Fibroblast of pulmonary artery (primary cell): ENCODE results near the gene OR8D4.

Source experiments
- DNase-seq: peaks from one replicate; pipeline ENCODE4 v3.0.0-alpha.2; 2010; ENCODE audit warnings: low read depth
- H3K4me3 ChIP-seq: replicated peaks from 2 replicates; pipeline ENCODE4 v1.5.1; 2011; ENCODE audit warnings: low read depth, mild to moderate bottlenecking, control low read depth, low read length, moderate library complexity
- TF ChIP-seq, protein P1 (sequence below): IDR thresholded peaks from 2 replicates; pipeline ENCODE4 v1.5.1; 2011; ENCODE audit warnings: mild to moderate bottlenecking, control low read depth, low read length, inconsistent platforms; ENCODE audit errors: missing control alignments

OR8D4 gene

DNA sequence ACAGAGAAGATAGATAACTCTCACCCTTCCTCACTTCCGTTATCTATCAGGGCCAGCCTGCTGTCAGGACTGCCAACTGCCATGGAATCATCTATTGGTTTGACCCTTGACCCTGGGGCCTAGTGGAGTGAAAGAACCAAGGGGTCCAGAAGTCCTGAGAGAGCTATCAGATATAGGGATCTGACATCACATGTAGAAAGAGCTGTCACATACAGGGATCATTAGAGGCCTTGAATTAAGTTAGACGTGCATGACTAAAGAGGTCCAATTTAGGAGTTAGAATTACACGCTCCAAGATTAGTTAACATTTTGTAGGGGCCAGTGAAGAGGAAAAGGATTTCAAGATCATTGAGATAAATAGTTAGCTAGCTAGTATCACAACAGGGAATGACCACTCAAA, 16.4 kb upstream of the OR8D4 start, which contains the start of gene TMEM225:
TSS of gene TMEM225 (minus strand) at position 101 of the 400 bp plus-strand sequence. CDS start 245 bp downstream, outside the sequence.
- DNase-seq: no peak
- TF ChIP-seq, protein P1, sequence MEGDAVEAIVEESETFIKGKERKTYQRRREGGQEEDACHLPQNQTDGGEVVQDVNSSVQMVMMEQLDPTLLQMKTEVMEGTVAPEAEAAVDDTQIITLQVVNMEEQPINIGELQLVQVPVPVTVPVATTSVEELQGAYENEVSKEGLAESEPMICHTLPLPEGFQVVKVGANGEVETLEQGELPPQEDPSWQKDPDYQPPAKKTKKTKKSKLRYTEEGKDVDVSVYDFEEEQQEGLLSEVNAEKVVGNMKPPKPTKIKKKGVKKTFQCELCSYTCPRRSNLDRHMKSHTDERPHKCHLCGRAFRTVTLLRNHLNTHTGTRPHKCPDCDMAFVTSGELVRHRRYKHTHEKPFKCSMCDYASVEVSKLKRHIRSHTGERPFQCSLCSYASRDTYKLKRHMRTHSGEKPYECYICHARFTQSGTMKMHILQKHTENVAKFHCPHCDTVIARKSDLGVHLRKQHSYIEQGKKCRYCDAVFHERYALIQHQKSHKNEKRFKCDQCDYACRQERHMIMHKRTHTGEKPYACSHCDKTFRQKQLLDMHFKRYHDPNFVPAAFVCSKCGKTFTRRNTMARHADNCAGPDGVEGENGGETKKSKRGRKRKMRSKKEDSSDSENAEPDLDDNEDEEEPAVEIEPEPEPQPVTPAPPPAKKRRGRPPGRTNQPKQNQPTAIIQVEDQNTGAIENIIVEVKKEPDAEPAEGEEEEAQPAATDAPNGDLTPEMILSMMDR: no peak

DNA sequence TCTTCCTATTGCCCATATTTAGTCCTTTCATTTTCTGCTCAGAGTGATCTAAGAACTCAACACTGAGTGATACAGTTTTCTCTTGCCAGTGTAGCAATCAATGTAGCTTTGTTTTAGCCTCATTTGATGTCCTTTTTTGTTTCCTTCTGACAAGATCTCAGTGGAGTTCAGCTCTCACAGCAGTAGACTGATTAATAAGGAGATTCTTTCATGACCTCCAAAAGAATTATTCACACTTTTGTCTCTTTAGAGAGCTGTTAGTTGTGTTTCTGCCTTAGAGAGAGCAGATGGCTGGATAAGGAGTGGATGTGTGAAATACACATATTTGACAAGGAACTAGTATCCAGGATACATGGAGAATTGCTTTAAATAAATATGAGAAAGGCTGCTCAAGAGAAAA, 9.9 kb upstream of the OR8D4 start:
- no peak for DNase-seq
- TF ChIP-seq, protein P1: no peak
- no peak overlapping the region for H3K4me3 ChIP-seq

More for the DNA sequence above, 16.4 kb upstream of the OR8D4 start, which contains the start of gene TMEM225:
- H3K4me3 ChIP-seq: no peak within 1 kb of the TSS

DNA sequence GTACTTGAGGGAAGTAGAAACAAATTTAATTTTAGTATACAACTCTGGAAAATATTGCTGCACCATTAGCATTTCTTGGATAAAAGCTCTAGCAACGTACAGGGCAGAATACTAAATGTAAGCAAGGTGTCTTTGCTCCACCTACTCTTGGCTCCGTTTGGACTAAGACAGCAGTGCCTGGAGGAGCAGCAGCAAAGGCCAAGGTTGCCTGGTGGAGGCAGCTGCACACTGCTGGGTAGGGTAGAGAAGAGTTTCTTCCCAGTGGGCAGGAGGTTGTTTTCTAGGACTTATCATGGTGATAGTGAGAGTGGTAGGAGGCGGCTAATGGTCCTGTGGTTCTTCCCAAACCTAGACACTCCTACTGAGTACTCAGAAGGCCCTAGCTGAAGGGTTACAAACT, 2.2 kb upstream of the OR8D4 start:
- DNase-seq: no peak
- TF ChIP-seq, protein P1: no peak
- no peak overlapping the region for H3K4me3 ChIP-seq

DNA sequence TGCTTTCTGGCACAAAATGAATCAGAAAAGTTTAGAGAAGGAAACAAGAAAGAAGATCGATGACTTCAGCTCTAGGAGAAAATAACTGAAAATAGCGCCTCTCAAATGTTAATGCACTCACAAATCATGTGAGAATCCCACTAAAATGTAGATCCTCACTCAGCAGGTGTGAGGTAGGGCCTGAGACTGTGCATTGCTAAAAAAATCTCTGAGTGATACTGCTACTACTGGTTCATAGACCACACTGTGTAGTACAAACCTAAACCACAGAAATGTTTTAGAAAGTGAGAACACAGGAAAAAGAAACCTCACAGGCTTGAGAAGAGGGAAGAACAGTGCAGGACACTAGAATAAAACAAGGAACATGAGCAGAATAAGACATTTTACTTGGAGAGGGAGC, 2.0 kb downstream of the OR8D4 start:
- no peak for DNase-seq
- TF ChIP-seq, protein P1: no peak
- H3K4me3 ChIP-seq: no peak overlapping the region

DNA sequence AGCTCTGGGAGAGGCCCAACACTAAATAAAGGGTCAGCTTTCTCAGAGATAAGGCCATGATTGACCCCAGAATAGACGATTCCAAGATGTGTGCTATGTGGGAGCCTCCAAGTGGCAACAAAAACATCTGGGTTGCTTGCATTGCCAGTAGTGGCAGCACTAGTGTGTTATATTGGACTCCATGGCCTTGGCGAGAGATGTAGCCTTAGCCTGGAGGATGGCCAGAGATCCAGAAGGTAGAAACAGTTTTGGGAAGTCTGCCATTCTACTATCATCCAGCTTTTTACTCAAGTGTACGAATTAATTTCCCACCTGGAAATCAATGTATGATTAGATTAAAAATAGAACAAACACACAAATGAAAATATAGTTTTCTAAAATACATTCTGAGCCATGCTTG, 3.0 kb downstream of the OR8D4 start:
- no peak overlapping the region for H3K4me3 ChIP-seq
- DNase-seq: no peak
- TF ChIP-seq, protein P1: no peak

DNA sequence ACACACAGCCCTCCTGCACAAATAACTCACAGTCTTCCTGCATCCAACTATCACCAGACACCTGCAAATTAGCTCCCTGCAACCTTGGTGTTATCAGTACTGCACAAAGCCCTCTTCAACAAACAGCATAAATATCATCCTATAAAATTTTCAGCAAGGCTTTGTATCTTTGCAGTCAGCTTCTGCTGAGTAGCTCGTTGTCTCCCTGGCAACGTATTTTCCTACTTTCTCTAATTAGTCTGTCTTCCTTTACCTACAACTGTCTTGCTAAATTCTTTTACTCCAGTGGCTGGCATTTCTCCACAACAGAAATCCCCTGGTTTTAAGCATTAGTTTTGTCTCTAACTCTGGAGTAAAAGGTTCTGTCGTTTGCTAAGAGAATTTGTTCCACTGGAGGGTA, 3.9 kb downstream of the OR8D4 start:
- no peak for DNase-seq
- H3K4me3 ChIP-seq: no peak overlapping the region
- TF ChIP-seq, protein P1: no peak

DNA sequence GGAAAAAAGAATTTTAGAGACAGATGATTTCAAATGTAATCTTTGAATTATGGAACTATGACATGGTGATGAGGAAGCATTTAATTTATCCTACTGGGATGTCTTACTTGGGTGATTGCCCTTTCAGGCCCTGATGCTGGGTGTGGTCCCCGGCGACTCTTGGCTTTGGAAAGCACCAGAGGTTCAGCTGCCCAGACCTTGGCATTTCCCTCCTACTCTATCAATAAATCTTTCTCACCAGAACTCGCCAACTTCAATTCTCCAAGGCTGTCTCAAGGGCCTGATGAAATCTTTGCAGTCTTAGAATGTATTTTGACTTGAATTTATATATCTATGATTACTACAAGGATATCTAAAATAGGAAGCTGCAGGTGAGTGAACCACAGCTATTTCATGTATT, 19.0 kb downstream of the OR8D4 start:
- no peak for DNase-seq
- TF ChIP-seq, protein P1: no peak
- no peak overlapping the region for H3K4me3 ChIP-seq
